Measurements from ENCODE around the gene CPO.

- TF ChIP-seq CTCF (IDR thresholded peaks at IDR 0.05), result no peak
- no peak for TF ChIP-seq POLR2A (IDR thresholded peaks at IDR 0.05)
These were observed 2.5 kb upstream of the CPO start for GRCh38 chr2:206936843-206937230.

All from prostate gland (tissue), 2 donors.